Loucy (cell line): ENCODE data around the gene TTLL9.

ENCODE experiments used
- H2AFZ ChIP-seq: fragments of 200-600 bp; sonication (generic); 2 replicates; pipeline ENCODE4 v1.6.0; 2016; ENCODE audit warnings: antibody characterized with exemption, mild to moderate bottlenecking, low read length, moderate library complexity
- H3F3A ChIP-seq: fragments of 200-600 bp; 2 replicates; pipeline ENCODE4 v1.6.0; 2016; ENCODE audit warnings: antibody characterized with exemption, low read depth, mild to moderate bottlenecking
- H3K27me3 ChIP-seq: fragments of 200-600 bp; sonication (generic); 2 replicates; pipeline ENCODE4 v1.6.1; 2014; ENCODE audit warnings: low read length, mild to moderate bottlenecking; ENCODE audit not compliant: insufficient read depth, poor library complexity, severe bottlenecking
- H3K36me3 ChIP-seq: fragments of 200-600 bp; sonication (generic); 2 replicates; pipeline ENCODE4 v1.6.1; 2016; ENCODE audit warnings: low read length; ENCODE audit not compliant: insufficient read depth
- H3K4me1 ChIP-seq: fragments of 200-600 bp; sonication (generic); 2 replicates; pipeline ENCODE4 v1.5.1; 2014; ENCODE audit warnings: low read length, mild to moderate bottlenecking; ENCODE audit not compliant: insufficient read depth, poor library complexity, severe bottlenecking
- H3K4me2 ChIP-seq: fragments of 200-600 bp; sonication (generic); 2 replicates; pipeline ENCODE4 v1.6.0; 2014; ENCODE audit warnings: antibody characterized with exemption, low read length, low read depth, mild to moderate bottlenecking; ENCODE audit not compliant: poor library complexity, severe bottlenecking
- H3K4me3 ChIP-seq: fragments of 200-600 bp; sonication (generic); 2 replicates; pipeline ENCODE4 v1.5.1; 2014; ENCODE audit warnings: low read length, mild to moderate bottlenecking, mixed read lengths; ENCODE audit not compliant: poor library complexity, severe bottlenecking
- H3K79me2 ChIP-seq: fragments of 200-600 bp; sonication (generic); 2 replicates; pipeline ENCODE4 v1.6.1; 2014; ENCODE audit warnings: low read length; ENCODE audit not compliant: insufficient read depth
- H3K9ac ChIP-seq: fragments of 200-600 bp; sonication (generic); 2 replicates; pipeline ENCODE4 v1.6.0; 2014; ENCODE audit warnings: mild to moderate bottlenecking, low read depth, low read length, moderate library complexity; ENCODE audit not compliant: poor library complexity, severe bottlenecking
- H3K9me2 ChIP-seq: fragments of 200-600 bp; sonication (generic); replicated peaks from 2 replicates; pipeline ENCODE4 v1.6.1; 2016; ENCODE audit warnings: low read depth, low read length, mixed read lengths
- H3K9me3 ChIP-seq: fragments of 200-600 bp; sonication (generic); 2 replicates; pipeline ENCODE4 v1.6.1; 2014; ENCODE audit warnings: mild to moderate bottlenecking, antibody characterized with exemption, low read length, low read depth; ENCODE audit not compliant: insufficient read depth
- H4K20me1 ChIP-seq: fragments of 200-600 bp; sonication (generic); 2 replicates; pipeline ENCODE4 v1.6.0; 2014; ENCODE audit warnings: antibody characterized with exemption, low read length, mild to moderate bottlenecking; ENCODE audit not compliant: insufficient read depth, poor library complexity, severe bottlenecking
- CTCF ChIP-seq: fragments of 200-600 bp; sonication (generic); conservative IDR thresholded peaks from 2 replicates; pipeline ENCODE4 v1.5.1; 2014; ENCODE audit warnings: mild to moderate bottlenecking, antibody characterized with exemption, low read length
- EZH2phosphoT487 ChIP-seq: fragments of 200-600 bp; IDR thresholded peaks from 2 replicates; pipeline ENCODE4 v1.6.1; 2018; ENCODE audit warnings: antibody characterized with exemption, mild to moderate bottlenecking, moderate library complexity, borderline replicate concordance

TTLL9 gene

GRCh38 chr20:31859998-31860380 lies 10.4 kb upstream of the TTLL9 start:
- Histone ChIP-seq H3K4me2 (no peak overlapping the region), H3K9me2 (no peaks in the 10 kb centered on the region), H3K4me3 (no peak overlapping the region), H3K79me2 (no peaks in the 10 kb centered on the region), H3K36me3 (no peaks in the 10 kb centered on the region), H4K20me1 (no peaks in the 10 kb centered on the region), H3K9ac (no peak overlapping the region), H3K27me3 (no peaks in the 10 kb centered on the region), H2AFZ (no peak overlapping the region), H3K4me1 (peaks cover 24% of the 10 kb centered on the region), H3F3A (no peaks in the 10 kb centered on the region), H3K9me3 (no peaks in the 10 kb centered on the region)
- TF ChIP-seq EZH2phosphoT487 (no peak), CTCF (no peak)

- no peak overlapping the region; the same call in 1 of the 2 replicates for H2AFZ ChIP-seq
- no peaks in the 10 kb centered on the region for H3K36me3 ChIP-seq
- H3K9me2 ChIP-seq: no peaks in the 10 kb centered on the region
- peak overlapping the region; percentile 70 for H3K9ac ChIP-seq
- TF ChIP-seq CTCF (no peak), EZH2phosphoT487 (no peak)
- H3K27me3 ChIP-seq: no peaks in the 10 kb centered on the region
- no peaks in the 10 kb centered on the region for H4K20me1 ChIP-seq
- H3K4me3 ChIP-seq: peak overlapping the region; percentile 77
- no peaks in the 10 kb centered on the region for H3K79me2 ChIP-seq
- no peaks in the 10 kb centered on the region for H3K9me3 ChIP-seq
- peak overlapping the region; percentile 85 for H3K4me2 ChIP-seq
- H3F3A ChIP-seq: no peaks in the 10 kb centered on the region
- peaks cover 24% of the 10 kb centered on the region for H3K4me1 ChIP-seq
Measured at GRCh38 chr20:31860390-31861134, 9.9 kb upstream of the TTLL9 start.

- no peaks in the 10 kb centered on the region for H3F3A ChIP-seq
- no peak for TF ChIP-seq CTCF
- no peak for TF ChIP-seq EZH2phosphoT487
- H3K4me3 ChIP-seq: peak overlapping the region; percentile 77
- no peaks in the 10 kb centered on the region for H3K79me2 ChIP-seq
- H2AFZ ChIP-seq: peak overlapping the region; percentile 90
- H3K27me3 ChIP-seq: no peaks in the 10 kb centered on the region
- H4K20me1 ChIP-seq: no peaks in the 10 kb centered on the region
- no peaks in the 10 kb centered on the region for H3K9me2 ChIP-seq
- H3K36me3 ChIP-seq: no peaks in the 10 kb centered on the region
- H3K9ac ChIP-seq: peak overlapping the region; percentile 70
- peaks cover 24% of the 10 kb centered on the region for H3K4me1 ChIP-seq
- peak overlapping the region; percentile 85 for H3K4me2 ChIP-seq
- H3K9me3 ChIP-seq: no peaks in the 10 kb centered on the region
Measured at GRCh38 chr20:31861135-31861384, 9.4 kb upstream of the TTLL9 start.
